NCI-H82 treated with DMSO at 0.1 percent for 48 hours (cell line): Measurements from ENCODE around the gene RAP1GAP.
"Not testable (repeated sequence)": the region's sequence is repeated elsewhere in the genome, so short reads cannot be mapped to it uniquely, and the experiment has no call there.

Experiments
- DNase-seq: peaks from one replicate; lab custom pipeline; 2025; ENCODE audit not compliant: unreplicated experiment; lab: John Stamatoyannopoulos, UW

The RAP1GAP gene

DNA sequence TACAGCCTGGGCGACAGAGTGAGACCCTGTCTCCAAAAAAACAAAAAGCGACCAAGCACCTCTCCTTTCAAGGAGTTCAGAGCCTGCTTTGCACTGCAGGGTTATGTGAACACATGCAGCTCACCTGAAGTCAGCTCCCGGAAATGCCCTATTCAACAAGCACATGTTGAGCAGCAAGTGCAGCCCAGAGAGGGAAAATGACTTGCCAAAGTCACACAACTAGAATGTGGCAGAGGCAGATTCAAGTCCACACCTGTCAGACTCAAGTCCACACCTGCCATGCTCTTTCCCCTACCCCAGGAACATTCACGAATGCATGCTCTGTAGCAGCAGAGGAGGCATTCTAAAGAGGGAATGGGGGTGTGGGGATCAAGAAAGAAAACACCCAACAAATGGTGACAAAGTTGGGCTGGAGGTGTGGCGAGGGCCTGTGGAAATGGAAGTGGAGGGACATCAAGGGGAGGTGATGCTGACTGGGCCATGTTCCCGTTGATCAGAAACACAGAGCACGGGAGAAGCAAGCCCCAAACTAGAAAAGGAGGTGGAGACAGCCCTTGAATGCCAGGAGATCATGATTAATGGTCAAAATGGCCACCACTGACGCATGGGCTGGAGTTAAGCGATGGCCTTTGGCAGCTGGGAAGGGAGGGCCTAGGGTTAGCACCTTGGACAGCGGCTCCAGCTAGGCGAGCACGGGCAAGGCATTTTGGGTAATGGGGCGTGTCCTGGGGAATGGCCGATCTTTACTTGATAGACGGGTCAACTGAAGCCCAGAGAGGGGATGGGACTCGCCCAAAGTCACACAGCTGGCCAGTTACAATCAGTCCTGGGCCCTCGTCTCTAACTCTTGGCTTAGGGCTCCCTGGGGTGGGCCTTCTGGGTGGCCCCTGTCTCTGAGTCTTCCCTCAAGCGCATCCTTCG is 21.5 kb downstream of the RAP1GAP start:
- DNase-seq: no peak

DNA sequence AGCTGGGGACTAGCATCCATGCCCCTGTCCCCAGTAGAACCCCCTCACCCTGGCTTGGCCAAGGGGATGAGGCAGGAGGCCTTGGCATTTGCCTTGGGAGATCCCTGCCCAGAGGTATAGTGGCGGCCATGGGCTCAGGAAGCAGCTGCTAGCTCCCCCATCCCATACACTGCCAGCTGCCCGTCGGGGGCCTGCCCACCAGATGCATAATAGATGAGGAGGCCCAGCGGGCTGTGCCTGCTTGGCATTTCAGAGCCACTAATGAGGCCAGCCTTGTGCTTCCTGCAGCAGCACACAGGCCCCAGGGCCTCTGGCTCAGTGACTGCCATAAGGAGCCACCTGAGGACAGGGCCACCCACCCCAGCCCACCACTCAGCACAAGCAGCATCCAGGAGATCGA is 23.6 kb downstream of the RAP1GAP start:
- DNase-seq: no peak

GRCh38 chr1:21644906-21645305 is 24.3 kb downstream of the RAP1GAP start:
- DNase-seq: no peak

DNA sequence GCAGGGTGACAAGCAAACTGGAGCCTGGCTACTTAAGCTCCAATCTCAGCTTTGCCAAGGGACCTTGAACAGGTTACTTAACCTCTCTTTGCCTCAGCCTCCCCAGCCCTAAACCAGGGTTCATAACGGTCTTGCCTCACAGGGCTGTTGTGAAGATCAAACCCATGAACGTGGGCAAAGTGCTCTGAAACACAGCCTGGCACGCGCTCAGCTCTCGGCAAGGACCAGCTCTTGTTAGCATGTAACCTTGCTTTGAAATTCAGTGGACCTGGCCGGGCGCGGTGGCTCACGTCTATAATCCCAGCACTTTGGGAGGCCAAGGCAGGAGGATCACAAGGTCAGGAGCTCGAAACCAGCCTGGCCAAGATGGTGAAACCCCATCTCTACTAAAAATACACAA is 24.8 kb downstream of the RAP1GAP start:
- DNase-seq: no peak

GRCh38 chr1:21643624-21644023 is 25.5 kb downstream of the RAP1GAP start:
- DNase-seq: no peak

GRCh38 chr1:21641967-21642739 is 27.0 kb downstream of the RAP1GAP start:
- DNase-seq: no peak

- DNase-seq: no peak
Measured at GRCh38 chr1:21641537-21641936, 27.6 kb downstream of the RAP1GAP start.

- no peak for DNase-seq
Measured at GRCh38 chr1:21641076-21641475, 28.1 kb downstream of the RAP1GAP start.

- no peak for DNase-seq
Measured at GRCh38 chr1:21640653-21641052, 28.5 kb downstream of the RAP1GAP start.

DNA sequence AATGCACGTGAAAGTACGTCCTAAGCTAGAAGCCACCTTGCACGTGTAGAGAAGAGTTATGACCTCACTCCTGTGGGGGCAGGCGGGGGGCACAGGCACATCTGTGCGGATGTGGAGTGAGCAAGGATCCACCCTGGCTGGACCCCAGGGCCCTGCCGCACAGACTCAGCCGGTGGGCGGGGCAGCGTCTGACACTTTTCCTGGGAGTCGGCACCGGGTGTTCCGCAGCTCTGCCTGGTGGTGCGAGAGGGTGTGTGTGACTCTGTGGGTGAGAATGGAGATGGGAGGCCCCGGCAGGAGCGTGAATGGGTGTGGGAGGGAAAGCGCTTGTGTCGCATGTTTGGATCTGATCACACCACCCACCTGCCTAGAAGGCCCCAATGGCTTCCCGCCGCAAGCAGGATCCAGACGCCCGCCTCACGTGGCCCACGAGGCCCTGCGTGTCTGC is 29.5 kb downstream of the RAP1GAP start:
- no peak for DNase-seq

GRCh38 chr1:21638531-21639341 is 30.4 kb downstream of the RAP1GAP start:
- no peak for DNase-seq

DNA sequence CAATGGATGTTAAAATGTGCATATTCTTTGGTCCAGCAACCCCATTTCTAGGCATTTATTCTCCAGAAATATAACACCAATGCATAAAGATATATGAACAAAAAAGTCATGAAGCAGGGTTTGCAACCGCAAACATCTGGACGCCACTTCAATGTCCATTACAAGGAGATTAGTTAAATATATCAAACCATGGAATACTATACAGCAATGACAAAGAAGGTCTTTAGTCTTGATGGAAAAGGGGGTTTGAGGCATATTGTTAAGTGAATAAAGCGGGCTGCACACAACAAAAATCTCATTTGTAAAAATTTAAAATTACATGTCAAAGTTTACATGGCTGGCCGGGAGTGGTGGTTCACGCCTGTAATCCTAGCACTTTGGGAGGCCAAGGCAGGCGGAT is 31.6 kb downstream of the RAP1GAP start:
- DNase-seq: no peak

- DNase-seq: no peak
Measured at GRCh38 chr1:21636029-21636428, 33.1 kb downstream of the RAP1GAP start.

DNA sequence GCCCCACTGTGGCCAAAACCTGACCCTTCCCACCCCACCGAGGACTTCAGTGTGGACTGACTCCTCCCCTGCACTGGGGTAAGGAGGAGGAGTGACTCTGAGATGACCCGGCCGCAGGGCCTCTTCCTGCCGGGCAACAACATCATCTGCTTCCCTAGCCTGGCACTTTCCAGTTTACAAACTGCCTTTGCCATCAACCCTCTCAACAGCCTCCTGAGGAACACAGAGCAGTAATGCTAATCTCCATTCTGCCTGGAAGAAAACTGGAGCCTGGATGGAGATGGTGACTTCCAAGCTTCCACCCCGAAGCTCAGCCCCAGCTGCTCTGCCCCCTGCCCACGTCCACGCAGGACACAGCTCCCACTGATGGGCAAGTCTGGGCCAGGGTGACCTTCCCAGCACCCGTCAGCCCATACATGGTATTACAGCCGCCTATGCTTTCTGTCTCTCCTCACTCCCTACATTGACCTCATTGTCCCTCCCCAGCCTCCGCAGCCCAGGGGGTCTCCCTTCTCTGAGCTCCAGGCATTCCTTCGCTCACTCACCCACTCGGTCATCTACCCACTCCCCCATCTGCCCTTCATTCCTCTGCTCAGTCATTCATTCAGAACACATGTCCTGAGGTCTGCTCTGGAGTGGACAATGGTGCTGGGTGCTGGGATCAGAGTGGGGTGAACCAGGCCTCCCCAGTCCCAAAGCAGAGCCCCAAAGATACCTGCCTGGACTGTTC is 34.2 kb downstream of the RAP1GAP start:
- no peak for DNase-seq

- DNase-seq: no peak
Measured at GRCh38 chr1:21633992-21634805, 35.0 kb downstream of the RAP1GAP start.

DNA sequence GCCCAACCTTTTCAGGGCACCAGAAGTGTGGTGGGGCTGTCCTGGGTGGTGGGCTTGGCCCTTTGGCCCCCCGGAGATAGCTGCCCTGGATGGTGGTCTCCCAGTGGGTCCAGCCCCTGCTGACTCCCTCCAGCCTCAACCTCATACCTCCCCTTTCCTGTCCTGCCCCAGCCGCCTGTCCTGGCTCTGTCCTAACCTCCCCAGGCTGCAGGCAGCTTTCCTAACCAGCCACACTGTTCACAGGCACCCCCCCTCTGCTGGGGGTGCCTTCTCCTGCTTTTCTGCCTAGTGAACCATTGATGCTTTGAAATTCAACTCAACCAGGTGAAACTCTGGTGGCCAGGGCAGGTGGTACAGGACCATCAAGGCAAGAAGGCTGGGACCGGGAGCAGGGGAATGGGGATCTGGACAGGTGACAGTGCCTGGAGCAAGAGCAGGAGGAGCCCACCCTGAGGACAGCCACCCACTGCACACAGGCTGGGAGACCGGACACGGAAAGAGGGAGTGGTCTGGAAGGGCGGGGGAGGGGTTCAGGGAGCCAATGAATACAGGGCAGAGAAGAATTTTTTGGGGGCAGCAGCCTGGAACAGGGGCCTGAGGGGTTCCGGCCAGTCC is 35.9 kb downstream of the RAP1GAP start:
- DNase-seq: no peak

- DNase-seq: no peak
Measured at GRCh38 chr1:21631944-21632887, 36.9 kb downstream of the RAP1GAP start.

DNA sequence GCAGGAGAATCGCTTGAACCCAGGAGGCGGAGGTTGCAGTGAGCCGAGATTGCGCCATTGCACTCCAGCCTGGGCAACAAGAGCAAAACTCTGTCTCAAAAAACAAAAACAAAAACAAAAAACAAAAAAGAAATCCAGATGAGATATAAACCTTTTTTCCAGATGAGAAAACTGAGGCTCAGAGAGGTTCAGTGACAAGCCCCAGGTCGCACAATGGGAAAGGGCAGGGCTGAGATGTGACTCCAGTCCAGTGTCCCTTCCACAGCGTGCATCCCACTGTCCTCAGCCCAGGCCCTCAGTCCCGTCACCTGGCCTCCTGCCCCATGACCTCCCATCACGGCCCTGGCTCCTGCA is 37.6 kb downstream of the RAP1GAP start:
- DNase-seq: not testable (repeated sequence)
